ENCODE measurements around the gene CLCN5.
A peak's percentile ranks its signal among the peaks of the same experiment; 100 is the strongest.

The CLCN5 gene

DNA sequence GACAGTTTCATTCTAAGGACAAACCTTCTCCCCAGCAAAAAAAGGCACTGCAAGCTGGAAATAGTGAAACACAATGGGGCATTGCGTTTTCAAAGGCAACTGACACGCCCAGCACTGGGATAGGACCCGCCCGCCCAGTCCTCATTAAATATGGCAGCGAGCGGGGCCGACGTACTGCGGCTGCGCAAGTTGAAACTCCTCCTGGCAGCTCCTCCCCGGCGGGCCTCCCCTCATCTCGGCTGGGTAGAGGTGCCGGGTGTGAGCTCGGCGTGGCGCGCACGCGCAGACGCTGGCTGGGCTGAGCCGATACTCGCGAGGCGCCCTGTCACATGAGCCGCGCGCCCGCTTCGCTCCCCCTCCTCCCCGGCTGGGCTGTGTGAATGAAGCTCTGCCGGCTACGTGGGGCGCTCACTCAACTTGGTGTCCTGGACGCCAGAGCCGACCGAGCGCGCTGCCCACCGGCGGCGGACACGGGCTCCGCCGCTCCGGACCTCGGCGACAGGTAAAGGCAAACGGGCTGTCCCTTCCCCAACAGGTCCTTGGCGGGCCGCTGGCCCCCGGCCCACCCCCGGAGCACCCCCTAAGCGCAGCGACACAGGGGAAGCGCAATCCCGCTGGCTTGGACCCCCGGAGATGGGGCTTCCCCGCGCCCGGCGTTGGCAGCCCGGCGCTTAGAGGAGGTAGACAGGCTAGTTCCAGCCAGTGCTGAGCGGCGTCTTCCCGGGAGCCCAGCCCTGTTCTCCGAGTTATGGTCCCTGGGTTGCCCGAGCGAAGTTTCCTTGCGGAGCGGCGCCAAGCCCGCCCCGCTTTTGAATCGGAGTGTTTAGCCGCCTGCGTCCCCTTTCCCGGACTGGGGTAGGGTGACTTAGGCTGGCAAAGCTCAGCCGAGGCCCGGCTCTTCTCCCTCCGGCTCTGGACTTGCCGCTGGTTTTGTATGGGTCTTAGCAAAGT is at the start of gene CLCN5:
TSS of gene CLCN5 (plus strand) at position 306 of the 951 bp plus-strand sequence. CDS start 2,703 bp downstream, outside the sequence.
- peak; percentile 49 to 93 (median 86) for DNase-seq

- DNase-seq = peak in 1 of 14 donors; percentile 53
Measured at GRCh38 chrX:49876750-49877149, 45.6 kb upstream of the CLCN5 start.

DNA sequence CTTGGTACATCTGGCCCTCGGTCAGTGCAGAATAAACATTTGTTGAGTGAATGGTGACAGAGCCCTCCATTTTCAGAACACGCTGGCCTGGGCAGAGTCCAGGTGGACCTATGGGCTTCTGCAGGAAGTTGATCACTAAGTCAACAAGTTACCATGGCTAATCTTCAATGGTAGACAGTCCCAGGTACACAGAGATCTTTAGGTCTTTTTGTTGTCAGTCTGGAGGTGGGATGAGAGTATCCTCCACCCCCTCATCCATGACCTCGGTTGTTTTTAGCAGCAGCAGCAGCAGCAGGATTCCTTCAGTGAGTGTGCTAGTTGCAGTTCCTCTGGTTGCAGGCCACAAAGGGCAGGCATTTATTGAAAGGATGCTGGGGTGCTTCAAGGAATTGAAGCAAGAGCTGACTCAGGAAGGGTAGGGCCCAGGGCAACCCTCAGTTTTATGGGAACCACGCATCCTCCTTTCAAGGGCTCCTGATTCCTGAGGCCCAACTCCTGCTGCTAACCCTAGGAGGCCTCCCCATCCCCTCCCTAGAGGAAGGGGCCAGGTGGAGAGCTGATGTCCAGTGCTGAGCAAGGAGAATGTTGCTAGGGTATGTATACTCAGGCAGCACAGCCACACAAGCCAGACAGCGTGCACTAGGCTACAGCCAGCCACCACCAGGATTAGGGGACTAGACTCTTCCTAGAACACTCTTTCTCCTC is 44.8 kb upstream of the CLCN5 start:
- DNase-seq = no peak

DNA sequence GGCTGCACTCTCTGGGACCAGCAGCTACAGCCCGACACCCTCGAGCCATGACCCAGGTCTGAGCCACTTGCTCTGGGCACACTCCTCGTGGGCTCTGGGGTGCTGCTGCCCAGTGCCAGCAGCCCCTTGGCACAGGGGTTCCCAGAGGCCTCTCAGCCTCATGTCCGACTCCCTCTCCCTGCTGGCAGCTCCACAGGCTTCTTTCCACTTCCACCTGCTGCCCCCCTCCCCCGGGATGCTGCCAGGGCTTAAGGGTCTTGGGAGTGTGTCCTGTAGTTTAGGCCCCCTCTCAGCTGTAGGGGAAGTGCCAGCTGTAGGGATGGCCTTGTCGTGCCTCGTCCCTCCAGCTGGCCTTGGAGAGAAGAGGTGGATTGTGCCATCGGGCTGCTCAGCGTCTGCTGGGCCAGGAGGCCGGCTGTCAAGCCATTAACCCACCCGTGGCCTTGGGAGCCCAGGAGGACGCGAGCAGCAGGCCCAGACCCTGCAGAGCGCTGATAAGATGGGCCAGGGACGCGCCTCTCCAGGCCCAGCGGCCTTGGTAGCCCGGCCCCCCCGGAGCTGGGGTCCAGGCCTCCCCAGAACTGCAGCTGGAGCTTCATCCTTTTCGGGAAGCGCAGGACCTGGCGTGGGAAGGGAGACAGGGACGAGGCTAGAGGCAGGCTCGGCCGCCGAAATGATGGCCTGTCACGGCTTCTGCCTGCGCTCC is 44.1 kb upstream of the CLCN5 start:
- peak in 4 of 14 donors; percentile 23 to 47 (median 32) for DNase-seq

GRCh38 chrX:49878834-49879655 is 43.4 kb upstream of the CLCN5 start, which contains the start of gene USP27X:
Gene USP27X, plus strand, starts transcription at chrX:49879484. Its CDS starts 824 bp downstream, at chrX:49880308.
- peak; percentile 3 to 86 (median 64) for DNase-seq

GRCh38 chrX:49879656-49880277 is 42.6 kb upstream of the CLCN5 start:
- DNase-seq = peak in 2 of 14 donors; percentile 7 to 25

GRCh38 chrX:49880668-49881067 is 41.7 kb upstream of the CLCN5 start:
- peak in 1 of 14 donors; percentile 10 for DNase-seq

- DNase-seq = peak in 6 of 14 donors; percentile 1 to 38 (median 11)
Measured at GRCh38 chrX:49884290-49884862, 38.0 kb upstream of the CLCN5 start.

DNA sequence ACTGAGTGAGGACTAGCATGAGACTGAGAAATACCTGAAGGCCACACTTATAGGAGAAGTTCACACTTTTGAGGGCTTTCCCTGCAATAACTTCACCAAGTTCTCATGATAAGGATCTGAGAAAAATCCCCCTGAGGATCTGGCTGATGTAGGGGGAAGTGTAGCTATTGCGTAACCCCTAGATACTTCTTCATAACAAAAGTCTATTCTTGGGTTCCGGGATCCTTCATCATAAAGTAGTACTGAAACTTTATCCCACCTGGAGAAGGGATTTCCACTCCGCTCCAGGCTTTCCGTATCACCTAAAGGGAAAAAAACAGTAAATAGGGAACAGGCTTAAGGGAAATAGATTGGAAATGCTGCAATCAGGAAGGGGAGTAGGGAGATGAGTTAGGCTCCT is 29.9 kb upstream of the CLCN5 start:
- no peak for DNase-seq

DNA sequence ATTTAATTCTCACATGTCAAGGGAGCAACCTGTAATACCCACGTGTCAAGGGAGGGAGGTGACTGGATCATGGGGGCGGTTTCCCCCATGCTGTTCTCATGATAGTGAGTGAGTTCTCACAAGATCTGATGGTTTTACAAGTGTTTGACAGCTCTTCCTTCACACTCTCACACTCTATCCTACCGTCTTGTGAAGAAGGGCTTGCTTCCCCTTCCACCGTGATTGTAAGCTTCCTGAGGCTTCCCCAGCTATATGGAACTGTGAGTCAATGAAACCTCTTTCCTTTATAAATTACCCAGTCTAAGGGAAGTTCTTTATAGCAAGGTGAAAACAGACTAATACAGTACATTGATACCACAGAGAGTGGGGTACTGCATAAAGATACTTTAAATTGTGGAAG is 25.4 kb upstream of the CLCN5 start:
- DNase-seq = no peak

DNA sequence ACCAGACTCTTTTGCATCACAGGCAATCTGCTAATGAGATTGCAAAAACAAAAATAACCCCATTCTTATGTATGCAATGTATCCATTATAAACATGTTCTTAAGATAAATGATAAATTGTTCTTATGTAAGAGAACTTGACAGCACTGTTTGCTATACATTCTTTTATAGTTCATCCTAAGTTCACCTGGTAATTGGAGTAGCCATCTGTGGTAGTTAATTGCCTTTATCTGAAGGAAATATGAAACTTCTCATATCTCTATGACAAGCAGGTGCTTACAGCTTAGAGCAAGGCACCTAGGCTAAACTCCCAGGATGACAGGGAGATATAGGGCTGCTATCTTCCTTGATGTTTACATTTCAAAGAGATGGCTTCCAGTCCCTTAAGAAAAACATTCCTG is 21.3 kb upstream of the CLCN5 start:
- DNase-seq = no peak

DNA sequence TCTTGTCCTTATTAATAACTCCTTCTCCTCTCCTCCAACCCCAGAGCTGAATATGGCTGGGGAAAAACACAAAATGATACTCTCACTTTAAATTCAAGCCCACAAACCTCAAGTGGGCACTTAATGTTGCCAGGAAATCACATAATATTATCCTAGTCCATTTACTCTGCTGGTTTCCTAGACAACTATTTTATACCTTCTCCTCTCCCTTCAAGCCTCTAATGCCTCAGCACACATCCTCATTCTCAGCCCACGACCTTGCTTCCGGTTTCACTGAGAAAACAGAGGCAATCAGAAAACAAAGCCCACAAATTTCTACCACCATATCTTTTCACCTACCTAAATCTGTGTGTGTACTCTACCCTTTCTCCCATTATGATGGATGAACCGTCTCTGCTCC is 12.1 kb upstream of the CLCN5 start:
- no peak for DNase-seq

GRCh38 chrX:49912086-49912485 is 10.3 kb upstream of the CLCN5 start:
- no peak for DNase-seq

DNA sequence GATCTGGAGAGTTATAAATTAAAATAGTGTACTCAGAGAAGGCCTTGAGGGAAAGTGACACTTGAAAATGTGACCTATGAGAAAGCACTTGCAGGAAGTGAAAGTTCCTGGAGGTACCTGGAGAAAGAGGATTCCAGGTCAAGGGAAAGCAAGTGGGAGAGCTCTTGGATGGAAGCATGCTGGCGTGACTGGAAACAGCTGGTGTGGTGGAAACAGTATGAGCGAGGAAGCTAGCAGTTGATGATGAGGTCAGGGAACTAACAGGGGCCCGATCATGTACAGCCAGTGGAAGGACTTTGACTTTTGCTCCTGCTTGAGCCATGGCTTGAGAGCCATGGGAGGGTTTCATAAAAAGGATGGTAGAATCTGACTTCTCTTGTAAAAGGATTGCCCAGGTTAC is 9.5 kb upstream of the CLCN5 start:
- DNase-seq = no peak

DNA sequence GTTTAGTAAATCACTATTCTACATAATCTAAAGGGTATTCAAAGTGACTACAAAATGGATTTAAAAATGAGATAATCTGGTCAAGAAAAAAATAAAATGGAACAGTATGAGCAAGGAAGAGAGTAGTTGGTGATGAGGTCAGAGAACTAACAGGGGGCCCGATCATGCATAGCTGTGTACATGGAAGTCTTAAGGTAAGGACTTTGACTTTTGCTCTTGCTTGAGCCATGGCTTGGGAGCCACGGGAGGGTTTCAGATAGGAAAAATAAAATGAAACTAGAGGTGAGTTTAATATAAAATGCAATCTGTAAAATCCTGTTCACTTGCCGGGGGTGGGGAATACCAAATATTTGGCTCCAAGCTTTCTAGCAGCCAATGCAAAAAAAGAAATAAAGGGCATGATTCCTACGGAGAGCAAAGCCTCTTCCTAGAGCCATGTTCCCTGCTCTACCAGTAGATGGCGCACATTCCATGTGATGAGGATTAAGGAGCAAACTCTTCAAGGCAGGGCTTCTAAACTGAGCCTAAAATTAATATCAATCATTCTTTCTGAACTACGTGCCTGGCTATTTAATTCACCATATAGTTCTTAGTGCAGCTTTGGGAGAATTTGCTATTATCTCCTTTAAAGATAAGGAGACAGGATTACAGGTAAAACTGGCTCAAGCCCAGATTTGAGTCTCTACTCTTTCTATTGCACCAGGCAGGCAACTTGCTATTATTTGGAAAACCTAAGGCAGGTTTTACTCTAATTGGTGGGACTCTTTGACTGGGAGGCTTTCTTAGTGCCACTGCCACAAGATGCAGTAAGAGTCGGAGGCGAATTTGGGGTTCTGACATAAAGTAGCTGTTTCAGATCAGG is 6.8 kb upstream of the CLCN5 start:
- DNase-seq = peak in 5 of 14 donors; percentile 1 to 14 (median 2)

GRCh38 chrX:49919617-49920016 is 2.8 kb upstream of the CLCN5 start:
- DNase-seq = peak in 6 of 14 donors; percentile 0 to 19 (median 4)

DNA sequence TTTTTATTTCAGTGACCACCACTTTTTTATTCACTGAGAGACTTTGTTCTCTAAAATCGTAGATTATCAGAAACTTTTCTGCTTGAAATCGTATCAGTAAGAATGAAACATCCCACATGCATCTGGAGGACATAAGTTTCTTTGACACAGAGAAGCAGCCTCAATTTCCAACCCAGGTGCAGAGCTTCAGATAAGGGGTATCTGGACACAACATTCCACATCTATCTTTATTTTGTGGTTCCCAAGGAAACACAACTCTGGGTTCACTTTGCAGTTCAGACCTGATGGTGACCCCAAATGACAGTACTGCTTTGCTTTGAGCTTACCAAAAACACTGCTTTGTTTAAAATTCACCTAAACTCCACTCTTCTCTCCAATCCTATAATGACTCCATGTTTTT is 1.3 kb upstream of the CLCN5 start:
- no peak for DNase-seq

DNA sequence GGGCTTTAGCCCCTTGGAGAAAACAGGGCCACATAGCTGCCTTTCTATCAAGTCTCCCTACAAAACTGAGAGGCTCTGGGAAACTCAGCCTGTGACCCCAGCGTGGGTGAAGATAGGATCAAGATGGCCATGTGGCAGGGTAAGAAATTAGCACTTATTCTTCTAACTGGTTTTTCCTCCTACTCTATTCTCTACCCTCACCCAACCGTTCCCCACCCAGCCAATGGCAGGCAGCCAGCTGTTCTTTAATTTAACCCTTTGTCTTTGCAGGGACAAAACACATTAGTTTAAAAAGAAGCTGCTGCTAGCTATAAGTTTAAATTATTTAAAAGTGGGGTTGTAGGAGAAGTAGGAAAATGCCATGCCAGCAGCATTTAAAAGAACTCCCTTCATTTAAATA is 2.8 kb downstream of the CLCN5 start:
- no peak for DNase-seq

- DNase-seq = peak in 1 of 14 donors; percentile 11
Measured at GRCh38 chrX:49930039-49930438, 7.6 kb downstream of the CLCN5 start.

GRCh38 chrX:49932791-49933190 is 10.4 kb downstream of the CLCN5 start:
- peak in 1 of 14 donors; percentile 79 for DNase-seq
